Adrenal gland (tissue), 5 donors: ENCODE measurements around the gene FBXO22.

ENCODE experiments used
- POLR2A ChIP-seq, 2 donors: fragments of 450-650 bp; IDR thresholded peaks; one replicate each; pipeline ENCODE4 v1.6.1; 2017; ENCODE audit warnings: antibody characterized with exemption in 2 of 2, mild to moderate bottlenecking in 2 of 2, moderate library complexity in 1 of 2
- TF ChIP-seq, protein P1 (sequence below), 6 experiments: fragments of 450-650 bp in 4 of 6; fragments of 200-600 bp in 2 of 6; sonication (generic) in 1 of 6; IDR thresholded peaks; 1 replicate in 5 of 6; 2 replicates in 1 of 6; pipeline versions ENCODE4 v1.5.1 to v1.8.0; 2016 to 2021; ENCODE audit warnings: antibody characterized with exemption in 6 of 6, mild to moderate bottlenecking in 2 of 6, moderate library complexity in 1 of 6
- donor health status: DM: no; HTN: no; CAD: no.

DNA sequence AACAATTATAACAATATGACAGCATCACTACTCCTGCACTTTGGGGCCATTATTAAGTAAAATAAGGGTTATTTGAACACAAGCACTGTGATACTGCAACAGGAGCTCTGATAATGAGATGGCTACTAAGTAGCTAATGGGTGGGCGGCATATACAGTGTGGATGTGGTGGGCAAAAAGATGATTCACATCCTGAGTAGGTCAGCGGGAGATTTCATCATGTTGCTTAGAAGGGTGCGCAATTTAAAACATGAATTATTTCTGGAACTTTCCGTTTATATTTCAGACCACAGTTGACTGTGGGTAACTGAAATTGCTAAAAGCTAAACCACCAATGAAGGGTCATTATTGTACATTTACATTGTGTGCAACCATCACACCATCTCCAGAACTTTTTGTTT lies 42.3 kb downstream of the FBXO22 start:
- TF ChIP-seq POLR2A (IDR thresholded peaks at IDR 0.05) = no peak
- TF ChIP-seq, protein P1, sequence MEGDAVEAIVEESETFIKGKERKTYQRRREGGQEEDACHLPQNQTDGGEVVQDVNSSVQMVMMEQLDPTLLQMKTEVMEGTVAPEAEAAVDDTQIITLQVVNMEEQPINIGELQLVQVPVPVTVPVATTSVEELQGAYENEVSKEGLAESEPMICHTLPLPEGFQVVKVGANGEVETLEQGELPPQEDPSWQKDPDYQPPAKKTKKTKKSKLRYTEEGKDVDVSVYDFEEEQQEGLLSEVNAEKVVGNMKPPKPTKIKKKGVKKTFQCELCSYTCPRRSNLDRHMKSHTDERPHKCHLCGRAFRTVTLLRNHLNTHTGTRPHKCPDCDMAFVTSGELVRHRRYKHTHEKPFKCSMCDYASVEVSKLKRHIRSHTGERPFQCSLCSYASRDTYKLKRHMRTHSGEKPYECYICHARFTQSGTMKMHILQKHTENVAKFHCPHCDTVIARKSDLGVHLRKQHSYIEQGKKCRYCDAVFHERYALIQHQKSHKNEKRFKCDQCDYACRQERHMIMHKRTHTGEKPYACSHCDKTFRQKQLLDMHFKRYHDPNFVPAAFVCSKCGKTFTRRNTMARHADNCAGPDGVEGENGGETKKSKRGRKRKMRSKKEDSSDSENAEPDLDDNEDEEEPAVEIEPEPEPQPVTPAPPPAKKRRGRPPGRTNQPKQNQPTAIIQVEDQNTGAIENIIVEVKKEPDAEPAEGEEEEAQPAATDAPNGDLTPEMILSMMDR (IDR thresholded peaks at IDR 0.05) = no peak
